ENCODE results near the gene PBX1.

The PBX1 gene

DNA sequence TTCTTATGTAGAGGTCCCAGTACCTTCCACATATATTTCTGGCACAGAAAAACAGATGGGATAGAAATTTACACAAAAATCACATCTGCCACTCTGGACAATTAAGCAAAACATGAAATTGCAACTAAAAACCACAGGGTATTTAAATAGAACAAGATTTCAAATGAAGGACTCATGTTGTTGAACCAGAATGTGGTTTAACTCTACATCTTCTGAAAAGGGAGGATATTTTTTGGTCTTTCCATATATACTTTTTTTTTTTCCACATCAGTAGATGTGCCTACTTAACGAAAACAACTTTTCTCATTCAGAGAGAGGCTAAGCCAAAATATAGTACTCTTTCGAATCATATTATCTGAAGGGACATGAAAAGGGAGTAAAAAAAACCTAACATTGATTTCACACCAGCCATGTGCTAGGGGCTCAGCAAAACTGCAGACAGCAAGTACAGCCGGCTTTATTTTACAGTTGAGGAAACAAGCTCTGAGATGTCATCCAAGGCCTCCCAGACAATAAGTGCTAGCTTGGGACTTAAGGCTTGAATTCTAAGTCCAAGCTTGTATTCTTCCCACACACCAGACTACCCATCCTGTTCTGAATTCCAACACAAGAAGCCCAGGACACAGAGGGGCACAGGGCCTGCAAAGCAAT, 208.9 kb downstream of the PBX1 start:
- no peak for DNase-seq

DNA sequence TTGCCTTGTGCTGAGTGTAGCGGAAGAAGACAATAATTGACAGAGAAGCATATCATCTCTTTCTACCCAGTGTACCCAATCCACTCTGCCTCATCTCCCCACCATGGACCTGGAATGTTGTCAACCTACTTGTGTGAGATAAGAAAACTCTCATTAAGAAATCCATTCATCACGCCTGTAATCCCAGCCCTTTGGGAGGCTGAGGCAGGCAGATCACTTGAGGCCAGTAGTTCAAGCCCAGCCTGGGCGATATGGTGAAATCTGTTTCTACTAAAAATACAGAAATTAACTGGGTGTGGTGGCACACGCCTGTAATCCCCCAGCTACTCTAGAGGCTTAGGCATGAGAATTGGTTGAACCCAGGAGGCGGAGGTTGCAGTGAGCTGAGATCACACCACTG, 209.6 kb downstream of the PBX1 start:
- no peak for DNase-seq

DNA sequence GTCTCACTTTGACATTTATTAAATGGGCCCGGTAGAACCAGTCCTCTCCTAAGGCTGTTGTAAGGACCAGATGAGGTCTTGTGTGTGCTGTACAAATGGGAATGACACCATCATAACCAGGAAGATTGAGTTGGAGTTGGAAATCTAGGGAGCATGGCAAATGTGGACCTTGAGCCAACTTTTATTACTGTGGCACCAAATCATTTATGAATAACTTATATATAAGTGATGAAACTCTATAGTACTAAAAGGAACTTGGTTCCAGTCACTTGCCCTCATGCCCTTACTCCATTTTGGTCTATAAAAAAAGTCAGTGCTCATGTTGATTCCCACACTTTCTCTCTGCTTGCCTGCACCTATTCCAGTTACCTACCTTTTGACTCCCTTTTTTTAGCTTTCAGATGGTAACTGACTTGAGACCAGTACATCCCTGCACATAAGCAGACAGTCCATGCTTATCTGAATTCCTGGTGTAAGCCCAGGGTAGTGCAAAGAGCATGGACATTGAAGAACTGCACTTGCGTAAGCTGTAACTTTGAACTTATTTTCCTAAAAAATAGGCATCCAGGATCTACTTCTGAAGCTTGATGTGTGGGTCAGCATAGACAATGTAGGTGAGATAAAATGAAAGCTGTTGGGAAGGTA, 210.6 kb downstream of the PBX1 start:
- no peak for DNase-seq

DNA sequence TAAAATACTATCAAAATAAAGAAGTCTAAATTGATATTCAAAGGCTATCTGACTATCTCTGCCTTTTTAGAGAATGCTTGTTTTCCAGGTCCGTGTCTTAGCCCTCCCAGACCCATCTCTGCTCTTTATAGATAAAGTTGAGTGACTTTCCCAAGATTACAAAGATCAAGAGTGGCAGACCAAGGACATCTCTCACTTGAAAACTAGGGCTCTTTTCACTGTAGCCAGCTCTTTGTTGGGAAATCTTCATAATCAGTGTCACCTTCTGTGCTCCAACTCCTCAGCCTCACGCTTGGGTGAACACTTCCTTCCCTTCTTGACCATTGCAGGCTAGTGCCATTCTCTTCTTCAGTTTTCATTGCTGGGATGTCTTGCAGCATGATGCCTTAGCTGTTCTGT, 211.1 kb downstream of the PBX1 start:
- DNase-seq = no peak

DNA sequence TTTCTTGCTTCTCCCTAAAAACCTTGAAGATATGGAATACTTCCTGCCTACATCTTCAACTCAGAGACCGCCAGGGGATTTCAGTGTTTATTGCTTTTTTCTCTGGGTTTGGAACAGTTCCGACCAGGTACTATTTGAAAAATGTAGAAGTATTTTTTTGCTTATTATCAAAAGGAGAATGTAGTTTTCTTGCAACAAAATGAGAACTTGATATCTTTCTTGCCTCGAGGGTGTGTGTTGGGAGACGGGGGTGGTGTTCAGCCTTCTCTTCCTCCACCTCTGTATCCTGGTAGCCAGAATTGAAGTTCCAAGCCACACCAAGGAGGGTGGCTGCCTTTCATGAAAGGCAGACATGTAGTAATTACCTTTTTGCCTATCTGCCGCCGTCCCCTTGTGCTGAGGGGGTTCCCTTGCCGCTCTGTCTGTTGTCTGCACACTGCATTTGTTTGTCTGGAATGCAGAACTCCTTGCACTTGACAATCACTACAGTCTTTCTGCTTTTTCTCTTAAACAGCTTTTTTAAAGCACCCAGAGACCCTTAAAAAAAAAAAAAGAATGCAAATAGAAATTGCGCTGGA, 212.1 kb downstream of the PBX1 start:
- no peak for DNase-seq

DNA sequence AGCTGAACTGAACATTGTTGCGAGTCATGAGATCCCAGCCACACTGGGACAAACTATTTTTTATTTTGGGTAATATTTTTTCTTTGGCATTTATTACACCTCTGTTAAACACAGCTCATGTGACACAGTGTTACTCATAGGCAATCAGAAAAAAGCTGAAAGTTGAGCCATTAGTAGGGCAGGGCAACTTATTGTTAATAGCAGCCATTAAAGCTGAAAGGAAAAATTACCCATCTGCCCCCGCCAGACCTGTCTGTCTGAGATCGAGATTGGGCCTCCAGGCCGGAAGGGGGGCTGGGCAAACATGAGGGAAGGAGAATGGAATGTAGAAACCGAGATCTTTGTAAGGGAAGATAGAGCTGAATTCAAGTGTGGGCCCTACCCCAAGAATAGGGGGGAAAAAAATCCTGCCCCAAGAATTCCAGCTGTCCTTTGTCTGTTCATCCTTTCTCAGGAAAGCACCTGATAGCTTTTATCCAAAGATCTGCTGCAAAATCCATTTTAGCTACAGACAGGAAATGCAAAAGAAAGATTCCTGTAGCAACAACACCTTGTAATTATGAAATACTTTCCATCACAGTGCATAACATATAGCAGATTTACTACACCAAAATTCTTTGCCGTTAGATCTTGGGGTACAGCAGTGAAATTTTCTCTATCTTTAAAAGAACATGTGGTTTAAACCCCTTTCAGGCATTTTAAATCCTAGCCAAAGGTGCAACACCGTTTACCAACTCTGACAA, 212.8 kb downstream of the PBX1 start:
- no peak for DNase-seq

DNA sequence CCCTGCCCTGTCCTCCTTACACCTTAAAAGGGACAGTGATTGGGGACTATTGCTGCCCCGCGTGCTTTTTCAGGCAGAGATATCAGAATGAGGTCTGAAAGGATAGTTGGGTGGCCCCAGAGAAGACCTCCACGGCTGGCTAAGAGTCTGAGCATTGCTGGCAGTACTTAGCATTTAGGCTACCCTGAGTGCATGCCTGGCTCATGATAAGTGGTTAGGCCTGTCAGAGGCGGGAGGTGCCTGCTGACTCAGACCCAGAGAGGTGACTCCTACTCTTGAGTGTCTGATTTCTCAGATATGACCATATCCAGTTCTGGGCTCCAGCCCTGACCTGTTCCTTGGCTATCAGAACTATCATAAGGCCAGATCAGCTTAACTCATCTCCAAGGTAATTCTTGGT, 213.7 kb downstream of the PBX1 start:
- peak; percentile 75 for DNase-seq

DNA sequence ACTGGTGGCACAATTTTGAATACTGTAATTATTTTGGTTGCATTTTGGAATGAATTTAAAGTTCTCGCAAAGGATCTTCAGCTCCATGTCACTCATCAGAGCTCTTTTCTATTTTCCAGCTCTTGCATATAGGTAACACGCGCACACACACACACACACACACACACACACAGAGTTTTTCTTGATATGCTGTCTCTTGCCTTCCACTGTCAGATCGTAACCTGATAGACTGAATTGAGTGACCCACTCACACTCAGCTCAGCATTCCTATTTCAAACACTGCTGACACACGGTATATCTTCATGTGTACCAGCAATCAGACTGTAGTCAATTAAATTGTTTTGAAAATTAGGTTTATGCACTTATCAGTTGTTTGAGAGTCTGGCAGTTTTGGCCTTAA, 214.1 kb downstream of the PBX1 start:
- no peak for DNase-seq

DNA sequence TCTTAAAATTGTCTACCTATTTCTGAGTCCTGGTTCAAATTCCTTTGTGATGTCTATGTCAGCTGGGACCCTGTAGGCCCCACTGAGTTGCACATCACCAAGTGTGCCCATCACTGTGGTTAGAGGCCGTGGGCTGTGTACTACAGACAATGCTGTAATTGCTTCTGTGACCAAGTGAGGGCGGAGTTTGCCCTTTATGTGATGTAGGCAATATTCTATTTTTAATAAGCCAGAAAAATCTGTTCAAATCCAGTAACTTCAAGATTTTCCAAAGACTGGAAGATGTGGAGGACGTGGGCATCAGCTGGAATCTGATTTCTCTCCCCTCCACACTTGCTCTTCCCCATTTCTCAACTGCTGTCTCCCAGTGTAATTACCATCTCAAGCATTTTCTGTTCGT, 215.4 kb downstream of the PBX1 start:
- DNase-seq = no peak

DNA sequence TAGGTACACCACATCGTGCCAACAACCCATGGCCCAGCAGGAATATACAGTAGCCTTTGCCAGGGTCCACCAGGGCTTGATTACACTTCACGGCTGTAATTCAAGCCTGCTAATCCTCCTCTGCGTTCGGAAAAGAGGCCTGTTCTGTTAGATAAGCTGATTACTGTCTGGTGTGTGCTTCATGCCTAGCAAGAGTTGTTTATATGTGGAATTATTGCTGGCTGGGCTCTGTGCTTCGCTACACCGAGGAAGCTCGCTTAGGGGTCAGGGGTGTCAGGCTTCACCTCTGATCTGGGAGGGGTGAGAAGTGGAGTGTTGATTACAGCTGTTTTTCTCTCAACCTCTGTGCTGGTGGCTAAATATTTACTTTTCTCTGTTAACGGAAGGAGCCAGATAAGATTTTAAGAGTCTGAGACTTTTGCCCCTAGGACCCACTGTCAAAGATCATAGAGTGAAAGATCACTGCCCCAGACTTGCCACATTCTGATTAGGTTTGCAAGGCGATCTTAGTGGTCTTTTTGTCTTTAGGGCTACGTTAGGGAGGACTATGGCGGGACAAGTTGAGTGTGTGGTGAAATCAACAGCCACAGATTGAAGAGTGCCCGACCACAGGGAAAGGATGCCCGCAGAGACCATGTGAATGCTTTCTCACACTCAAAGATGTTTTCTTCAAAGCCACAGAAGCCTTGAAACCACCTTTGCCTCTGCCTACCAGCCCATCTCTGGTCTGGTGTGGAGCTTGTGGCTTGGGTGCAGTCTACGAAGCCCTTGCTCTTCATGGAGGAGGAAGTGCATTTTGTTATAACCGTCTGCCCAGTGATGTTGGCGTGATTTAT, 216.1 kb downstream of the PBX1 start:
- DNase-seq = peak; percentile 65

DNA sequence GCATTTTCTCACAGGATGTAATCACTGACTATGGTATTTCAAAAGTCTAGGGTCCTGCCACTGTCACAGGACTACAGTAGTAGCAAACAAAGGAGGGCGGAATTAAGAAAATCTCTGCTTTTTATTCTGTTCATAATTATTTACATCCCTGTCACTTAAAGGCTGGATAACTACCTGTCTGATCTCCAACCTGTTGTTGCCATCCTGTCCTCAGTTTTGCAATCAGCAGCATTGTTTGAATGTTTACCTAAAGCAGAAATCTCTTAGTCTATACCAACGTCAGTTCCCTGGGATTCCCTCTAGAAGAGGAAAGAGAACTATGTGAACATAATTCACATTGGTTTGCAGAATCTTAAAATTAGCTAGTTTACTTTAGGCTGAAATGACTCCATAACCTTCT, 218.5 kb downstream of the PBX1 start:
- DNase-seq = no peak

DNA sequence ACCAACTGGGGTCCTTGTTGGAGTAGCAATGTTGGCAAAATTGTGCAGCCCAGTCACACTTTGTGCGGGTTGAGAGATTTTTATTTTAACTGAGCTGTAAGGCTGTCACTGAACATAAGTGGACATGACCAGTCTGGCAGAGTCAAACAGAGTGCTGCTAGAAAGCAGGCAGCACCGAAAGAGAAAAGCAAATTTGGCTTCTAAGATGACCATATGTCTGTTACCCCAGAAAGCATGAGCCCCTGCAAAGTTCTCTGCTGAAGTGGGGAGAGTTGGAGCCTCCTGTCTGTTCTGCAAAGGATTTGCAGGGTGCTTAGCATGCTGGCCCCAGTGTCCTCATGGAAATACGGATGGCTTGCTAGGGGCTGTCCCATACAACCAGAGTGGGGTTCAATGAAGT, 220.4 kb downstream of the PBX1 start:
- no peak for DNase-seq

DNA sequence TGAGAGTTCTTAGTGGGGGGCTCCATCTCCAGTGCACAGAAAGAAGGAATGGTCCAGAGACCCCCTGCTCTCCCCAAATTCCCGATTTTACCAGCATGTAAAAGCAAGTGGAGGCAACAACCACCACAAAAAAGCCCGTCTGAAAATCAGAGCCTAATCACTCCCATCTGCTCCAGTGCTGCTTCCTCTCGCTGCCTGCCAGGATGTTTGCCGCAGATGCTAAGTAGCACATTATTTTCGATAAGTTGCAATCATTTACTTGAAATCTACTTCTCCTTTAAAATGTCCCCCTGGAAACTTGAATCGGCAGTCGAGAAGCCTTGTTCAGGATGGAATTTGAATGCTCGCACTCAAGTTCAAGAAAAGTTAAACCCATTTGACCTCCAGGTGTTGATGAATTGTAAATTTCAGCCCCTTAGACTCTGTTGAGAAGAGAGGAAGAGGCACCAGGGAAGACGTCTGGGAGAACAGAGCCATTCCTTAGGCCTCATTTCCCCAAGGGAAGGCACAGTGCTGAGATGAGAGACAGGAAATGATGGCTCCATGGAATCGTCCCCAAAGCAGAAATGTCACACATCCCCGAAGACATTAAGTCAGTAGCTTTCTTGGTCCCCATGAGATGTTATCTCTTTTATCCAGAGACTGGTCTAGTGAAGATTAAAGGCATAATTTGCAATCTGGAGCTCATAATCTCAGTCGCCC, 221.3 kb downstream of the PBX1 start:
- no peak for DNase-seq

DNA sequence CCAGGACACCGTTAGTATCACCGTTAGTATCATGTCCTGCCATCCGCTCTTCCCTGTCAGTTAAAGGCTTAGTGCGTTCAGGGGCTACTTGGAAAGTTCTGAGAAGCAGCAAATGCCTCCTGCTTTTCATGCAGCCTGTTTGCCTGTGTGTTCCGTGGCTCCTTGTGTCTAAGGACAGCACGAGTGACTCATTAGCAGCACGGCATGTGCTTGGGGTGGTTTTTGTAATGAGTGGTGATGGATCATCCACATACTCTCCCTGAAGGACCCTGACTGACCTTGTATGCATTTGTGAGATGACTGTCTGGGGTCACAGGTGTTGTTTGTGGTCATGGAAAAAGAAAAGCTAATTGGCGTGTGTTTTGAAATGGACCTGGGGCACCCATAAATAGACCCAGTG, 221.9 kb downstream of the PBX1 start:
- DNase-seq = no peak

DNA sequence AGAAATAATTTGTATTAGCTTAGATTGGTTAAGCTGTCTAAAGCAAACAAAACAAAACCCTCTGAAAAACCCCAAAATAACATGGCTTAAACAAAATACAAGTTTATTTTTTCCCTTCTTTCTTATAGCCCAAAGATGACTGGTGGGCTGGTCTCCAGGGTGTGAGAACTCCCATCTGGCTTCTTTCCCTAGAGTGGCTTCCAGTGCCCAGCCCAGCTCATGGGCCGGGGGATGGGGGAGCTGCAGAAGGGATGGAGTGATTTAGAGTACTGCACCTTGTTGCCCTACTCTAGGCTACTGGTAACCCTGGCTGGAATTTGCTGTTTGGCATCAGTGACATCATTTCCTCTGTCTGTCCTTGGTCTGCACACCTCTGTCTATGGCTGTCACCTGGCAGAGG, 223.0 kb downstream of the PBX1 start:
- DNase-seq = no peak

DNA sequence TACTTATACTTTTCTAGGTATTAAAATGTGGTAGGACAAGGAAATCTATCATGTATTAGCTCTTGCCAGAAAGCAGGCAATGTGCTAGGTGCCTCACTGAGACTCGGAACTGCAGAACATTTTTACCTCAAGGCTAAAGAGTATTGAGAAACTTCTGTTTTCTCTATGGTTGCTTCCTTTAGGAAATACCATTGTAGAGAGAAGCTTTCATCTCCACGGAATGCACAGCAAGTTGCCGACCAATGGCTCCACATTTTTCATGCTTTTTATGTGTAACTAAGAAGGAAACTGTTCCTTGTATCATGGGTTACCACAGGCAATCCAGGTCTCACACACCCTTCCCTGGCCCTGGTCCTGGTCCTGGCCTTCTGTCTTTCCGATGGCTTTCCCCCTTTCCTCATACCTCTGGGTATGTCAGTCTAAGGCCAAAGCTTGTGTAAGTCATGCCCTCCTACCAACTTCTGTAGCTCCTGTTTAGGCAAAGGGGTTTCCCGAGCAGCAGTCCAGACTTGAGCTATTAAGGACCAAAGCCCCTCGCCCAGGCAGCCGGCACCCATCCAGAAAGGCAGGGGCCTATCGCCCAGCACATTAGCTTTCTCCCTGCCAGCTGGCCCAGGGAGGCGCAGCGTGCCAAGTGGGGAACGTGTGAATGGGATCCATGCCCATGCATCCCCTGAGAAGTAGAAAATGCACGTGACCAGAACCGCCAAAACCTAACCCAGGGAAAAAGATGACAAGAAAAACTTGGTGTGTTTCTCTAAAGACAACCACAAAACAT, 225.0 kb downstream of the PBX1 start:
- DNase-seq = no peak

DNA sequence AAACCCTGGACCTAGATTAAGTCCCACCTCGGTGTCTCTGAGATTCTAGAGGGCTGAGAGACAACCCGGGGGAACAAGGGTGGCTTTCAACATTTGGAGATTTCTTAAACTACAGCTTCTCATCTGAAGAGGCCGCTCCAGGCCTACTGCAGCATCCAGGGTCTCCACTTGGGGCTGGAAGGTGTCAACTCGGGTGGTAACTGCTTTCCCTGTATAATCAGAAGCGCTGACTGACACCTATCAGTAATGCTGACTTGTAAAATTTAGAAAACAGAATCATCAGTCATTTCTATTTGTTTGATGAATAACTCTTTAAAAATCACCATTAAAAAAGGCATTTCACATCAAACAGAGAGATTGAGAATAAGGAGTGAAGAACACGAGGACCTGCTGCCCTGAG, 226.0 kb downstream of the PBX1 start:
- DNase-seq = no peak

DNA sequence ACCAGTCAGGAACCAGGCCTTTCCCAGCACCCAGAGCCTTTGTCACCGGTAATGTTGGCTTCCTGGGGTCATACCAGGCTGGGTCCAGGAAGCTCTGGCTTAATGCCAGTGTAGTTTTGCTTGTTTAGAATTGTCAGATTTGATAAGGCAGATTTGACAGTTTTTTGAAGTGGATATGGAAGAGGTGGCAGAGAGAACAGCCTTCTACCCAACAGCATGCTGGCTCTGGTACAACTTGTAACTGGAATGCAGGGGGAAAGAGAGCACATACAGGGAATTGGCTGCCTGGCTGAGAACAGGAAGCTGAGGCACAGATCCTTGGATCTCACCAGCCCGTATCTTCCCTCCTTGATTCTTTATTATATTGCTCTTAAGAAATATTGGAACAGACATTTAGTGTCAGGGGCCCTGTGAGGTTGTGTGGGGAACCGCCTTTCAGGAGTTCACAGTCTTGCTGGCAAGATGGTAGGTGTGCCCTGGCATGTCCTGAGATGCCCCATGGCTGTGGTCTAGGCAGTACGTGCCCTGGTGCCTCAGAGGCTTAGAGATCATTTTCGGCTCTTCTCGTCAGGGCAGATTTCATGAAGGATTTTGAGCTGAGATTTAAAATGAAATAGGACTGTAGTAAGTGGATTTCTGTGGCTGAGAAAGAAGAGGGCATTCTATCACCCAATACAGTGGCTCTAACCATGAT, 227.0 kb downstream of the PBX1 start:
- no peak for DNase-seq

DNA sequence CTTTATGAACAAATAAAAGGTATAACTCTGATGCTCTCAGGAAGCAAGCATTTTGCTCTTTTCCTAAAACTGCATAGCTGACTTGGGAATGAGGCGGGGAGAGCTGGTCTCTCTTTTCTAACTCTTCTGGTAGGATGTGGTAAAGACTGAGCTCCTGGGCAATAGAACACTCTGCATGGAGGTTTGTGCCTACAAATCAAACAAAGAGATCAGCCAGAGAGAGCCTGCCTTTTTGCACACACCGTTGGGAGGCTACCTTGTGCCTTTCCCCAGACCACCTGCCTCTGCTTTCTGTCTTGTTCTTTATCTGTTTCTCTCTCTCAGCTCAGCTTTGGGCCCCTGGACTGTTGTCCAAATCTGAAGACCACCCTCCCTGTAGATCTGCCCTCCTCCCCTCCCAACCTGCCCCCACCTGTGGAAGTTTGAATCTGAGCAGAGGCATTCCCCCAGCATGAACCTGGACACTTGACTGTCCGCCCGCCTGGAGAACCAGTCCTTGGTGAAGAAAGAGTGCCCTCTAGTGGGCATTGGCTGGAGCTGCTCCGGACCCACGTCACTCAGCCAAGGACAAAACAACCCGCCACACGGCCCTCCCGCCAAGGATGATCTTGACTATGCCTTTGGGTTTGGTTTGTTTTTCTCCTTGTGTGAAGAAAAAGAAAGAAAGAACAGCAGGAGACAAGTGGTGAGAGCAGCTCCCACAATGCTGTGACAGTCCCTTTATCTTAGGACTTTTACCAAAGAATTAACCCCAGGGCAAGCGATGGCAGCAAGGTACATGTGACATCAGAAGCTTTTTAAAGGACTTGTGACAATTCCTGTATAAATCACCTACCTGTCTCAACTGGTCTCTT, 228.2 kb downstream of the PBX1 start:
- DNase-seq = peak; percentile 63

DNA sequence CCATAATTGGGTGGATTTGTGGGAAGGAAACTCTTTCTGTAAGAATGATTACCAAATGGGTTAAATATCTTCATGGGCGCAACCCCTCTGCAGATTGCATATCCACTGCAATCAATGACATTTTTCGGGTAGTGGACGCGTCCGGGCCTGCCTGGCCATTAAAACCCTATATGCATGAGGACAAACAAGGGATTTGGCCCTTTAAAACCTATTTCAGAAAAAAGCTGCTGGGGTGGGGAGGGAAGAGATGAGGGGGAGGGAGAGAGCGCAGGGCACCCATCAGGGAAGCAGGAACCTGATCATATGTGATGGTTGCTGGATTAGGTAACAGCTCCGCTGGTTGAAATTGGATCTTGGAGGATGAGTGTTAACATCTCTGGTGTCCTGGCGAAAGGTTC, 228.8 kb downstream of the PBX1 start:
- peak; percentile 52 for DNase-seq
